HEK293 (cell line): ENCODE measurements around the gene CBFA2T2.
A peak's percentile ranks its signal among the peaks of the same experiment; 100 is the strongest.

Experiments
- CTCF ChIA-PET: fragments of 350-600 bp; formaldehyde crosslinking; extraction: SDS; loops from one replicate; lab custom pipeline; 2021; ENCODE audit warnings: antibody characterized with exemption; lab: Yijun Ruan, JAX
- POLR2A ChIA-PET: fragments of 300-600 bp; formaldehyde crosslinking; extraction: SDS; loops from one replicate; lab custom pipeline; 2020; ENCODE audit warnings: antibody characterized with exemption, inconsistent platforms; lab: Yijun Ruan, JAX
- H3K27ac ChIP-seq: fragments of 200-500 bp; sonication (Bioruptor generic); 2 replicates; pipeline ENCODE4 v1.5.1; 2014; ENCODE audit warnings: low read depth, low read length, control low read depth, inconsistent platforms; ENCODE audit errors: extremely low read depth
- H3K36me3 ChIP-seq, 2 experiments: fragments of 200-500 bp in 1 of 2; sonication (Bioruptor generic) in 1 of 2; 1 replicate in 1 of 2; 2 replicates in 1 of 2; pipeline ENCODE4 v1.5.1; 2014 to 2017; ENCODE audit warnings: inconsistent platforms in 2 of 2, low read length in 2 of 2; ENCODE audit not compliant: control insufficient read depth in 2 of 2, insufficient read depth in 1 of 2
- H3K4me1 ChIP-seq: fragments of 200-500 bp; sonication (Bioruptor generic); 2 replicates; pipeline ENCODE4 v1.5.1; 2014; ENCODE audit warnings: mild to moderate bottlenecking, low read length, inconsistent platforms; ENCODE audit not compliant: control insufficient read depth, insufficient read depth
- H3K4me3 ChIP-seq: 2 replicates; pipeline ENCODE4 v1.5.1; 2011; ENCODE audit warnings: low read depth, mild to moderate bottlenecking, control low read depth, low read length, moderate library complexity
- H3K9me3 ChIP-seq: fragments of 200-500 bp; sonication (Bioruptor generic); 2 replicates; pipeline ENCODE4 v1.5.1; 2014; ENCODE audit warnings: low read depth, low read length, inconsistent platforms; ENCODE audit not compliant: control insufficient read depth, insufficient read depth
- GLI4 ChIP-seq: fragments of 450-650 bp; formaldehyde crosslinking; IDR thresholded peaks from 2 replicates; pipeline ENCODE4 v1.5.1; 2016; ENCODE audit warnings: missing biosample characterization, missing genetic modification characterization
- HOXD13 ChIP-seq: sonication (generic); formaldehyde crosslinking; IDR thresholded peaks from 2 replicates; pipeline ENCODE4 v1.8.0; 2022; ENCODE audit warnings: missing genetic modification reagents, borderline replicate concordance
- KLF1 ChIP-seq: fragments of 450-650 bp; formaldehyde crosslinking; IDR thresholded peaks from 2 replicates; pipeline ENCODE4 v1.5.1; 2016; ENCODE audit warnings: missing biosample characterization, missing genetic modification characterization
- KLF9 ChIP-seq: fragments of 450-650 bp; formaldehyde crosslinking; IDR thresholded peaks from 2 replicates; pipeline ENCODE4 v1.5.1; 2016; ENCODE audit warnings: missing biosample characterization, missing genetic modification characterization, low read depth
- MYNN ChIP-seq: fragments of 450-650 bp; formaldehyde crosslinking; IDR thresholded peaks from 2 replicates; pipeline ENCODE4 v1.5.1; 2016; ENCODE audit warnings: missing biosample characterization, missing genetic modification characterization, borderline replicate concordance
- SCRT2 ChIP-seq: fragments of 450-650 bp; formaldehyde crosslinking; IDR thresholded peaks from 2 replicates; pipeline ENCODE4 v1.5.1; 2016; ENCODE audit warnings: missing biosample characterization, missing genetic modification characterization
- SP3 ChIP-seq: fragments of 450-650 bp; formaldehyde crosslinking; IDR thresholded peaks from 2 replicates; pipeline ENCODE4 v1.5.1; 2016; ENCODE audit warnings: missing biosample characterization, missing genetic modification characterization
- ZIC2 ChIP-seq: fragments of 450-650 bp; formaldehyde crosslinking; IDR thresholded peaks from 2 replicates; pipeline ENCODE4 v1.5.1; 2016; ENCODE audit warnings: missing biosample characterization, missing genetic modification characterization
- ZNF175 ChIP-seq: fragments of 450-650 bp; formaldehyde crosslinking; IDR thresholded peaks from 2 replicates; pipeline ENCODE4 v1.5.1; 2016; ENCODE audit warnings: missing biosample characterization, missing genetic modification characterization
- ZNF555 ChIP-seq: fragments of 450-650 bp; formaldehyde crosslinking; conservative IDR thresholded peaks from 2 replicates; pipeline ENCODE4 v1.5.1; 2017; ENCODE audit warnings: missing biosample characterization, mild to moderate bottlenecking, missing genetic modification characterization, inconsistent platforms
- ZNF585B ChIP-seq: fragments of 450-650 bp; formaldehyde crosslinking; IDR thresholded peaks from 2 replicates; pipeline ENCODE4 v1.5.1; 2016; ENCODE audit warnings: missing biosample characterization, missing genetic modification characterization
- ZNF621 ChIP-seq: fragments of 450-650 bp; formaldehyde crosslinking; IDR thresholded peaks from 2 replicates; pipeline ENCODE4 v1.5.1; 2017; ENCODE audit warnings: missing biosample characterization, missing genetic modification characterization
- ZNF624 ChIP-seq: fragments of 450-650 bp; formaldehyde crosslinking; IDR thresholded peaks from 2 replicates; pipeline ENCODE4 v1.5.1; 2017; ENCODE audit warnings: missing biosample characterization, missing genetic modification characterization
- ZNF626 ChIP-seq: fragments of 450-650 bp; sonication (Bioruptor Pico); formaldehyde crosslinking; IDR thresholded peaks from 2 replicates; pipeline ENCODE4 v1.5.1; 2018; ENCODE audit warnings: missing biosample characterization, missing genetic modification characterization, inconsistent platforms
- ZNF660 ChIP-seq: fragments of 450-650 bp; IDR thresholded peaks from 2 replicates; pipeline ENCODE4 v1.5.1; 2018; ENCODE audit warnings: missing biosample characterization, mild to moderate bottlenecking, missing genetic modification characterization
- ZNF792 ChIP-seq: fragments of 450-650 bp; formaldehyde crosslinking; IDR thresholded peaks from 2 replicates; pipeline ENCODE4 v1.5.1; 2016; ENCODE audit warnings: missing biosample characterization, missing genetic modification characterization
- TF ChIP-seq, protein P1 (sequence below): fragments of 450-650 bp; formaldehyde crosslinking; IDR thresholded peaks from 2 replicates; pipeline ENCODE4 v1.5.1; 2016; ENCODE audit warnings: missing biosample characterization, missing genetic modification characterization
- TF ChIP-seq, protein P2 (sequence below): fragments of 450-650 bp; formaldehyde crosslinking; IDR thresholded peaks from 2 replicates; pipeline ENCODE4 v1.5.1; 2016; ENCODE audit warnings: missing biosample characterization, missing genetic modification characterization
- TF ChIP-seq, protein P3 (sequence below): fragments of 450-650 bp; formaldehyde crosslinking; IDR thresholded peaks from 2 replicates; pipeline ENCODE4 v1.5.1; 2016; ENCODE audit warnings: missing biosample characterization, missing genetic modification characterization
- TF ChIP-seq, protein P4 (sequence below): fragments of 450-650 bp; formaldehyde crosslinking; IDR thresholded peaks from 2 replicates; pipeline ENCODE4 v1.5.1; 2016; ENCODE audit warnings: missing biosample characterization, missing genetic modification characterization
- TF ChIP-seq, protein P5 (sequence below): fragments of 450-650 bp; formaldehyde crosslinking; IDR thresholded peaks from 2 replicates; pipeline ENCODE4 v1.5.1; 2016; ENCODE audit warnings: missing biosample characterization, missing genetic modification characterization

CBFA2T2 gene

DNA sequence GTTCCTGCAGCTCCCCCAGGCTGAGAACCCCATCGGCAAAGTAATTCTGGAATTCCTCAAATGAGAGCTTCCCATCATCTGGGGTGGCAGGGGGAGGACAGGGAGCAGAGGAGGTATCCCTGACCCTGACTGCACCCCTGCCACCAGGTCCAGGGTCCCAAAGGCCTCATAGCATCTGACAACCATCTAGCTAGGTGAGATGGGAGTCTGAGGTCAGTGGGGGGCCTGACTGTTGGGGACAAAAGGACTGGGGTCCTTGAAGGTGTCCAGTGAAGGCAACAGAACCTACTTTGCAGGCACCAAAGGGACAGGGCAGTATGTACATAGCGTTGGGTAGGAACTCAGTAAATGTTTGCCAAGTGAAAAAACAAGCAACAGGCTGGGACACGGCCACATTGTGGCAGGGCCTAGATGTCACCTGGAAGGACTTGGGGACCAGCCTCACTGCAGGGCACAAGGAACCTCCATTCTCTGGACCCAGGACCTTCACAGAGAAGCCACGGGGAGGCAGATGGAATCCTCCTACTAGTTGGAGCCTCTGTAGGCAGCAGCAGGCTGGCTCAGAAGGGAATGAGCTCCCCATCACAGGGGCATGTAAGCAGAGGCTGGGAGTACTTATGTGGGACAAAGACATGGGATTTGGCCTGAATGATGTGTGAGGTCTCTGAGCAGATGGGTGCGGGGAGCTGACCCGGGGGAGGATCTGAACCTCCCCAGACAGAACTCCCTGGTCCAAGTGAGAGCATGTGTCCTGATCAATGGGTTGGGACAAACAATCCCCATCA, 181.0 kb downstream of the CBFA2T2 start:
- peaks cover 0 to 56% of the 10 kb centered on the region in 2 experiments; a peak in 1 of 3 replicates for H3K36me3 ChIP-seq
- H3K4me3 ChIP-seq, result no peak overlapping the region
- POLR2A ChIA-PET, result interaction anchor here (1.0 to 1.2 kb wide), 2 partner anchors 181 to 442 kb away, joined by 3 to 4 read pairs; partner anchors contain the start of gene CBFA2T2
- no peaks in the 10 kb centered on the region for H3K9me3 ChIP-seq
- no peak overlapping the region for H3K27ac ChIP-seq
- no peak for TF ChIP-seq MYNN (tag by site-specific recombination)
- TF ChIP-seq, protein P1, sequence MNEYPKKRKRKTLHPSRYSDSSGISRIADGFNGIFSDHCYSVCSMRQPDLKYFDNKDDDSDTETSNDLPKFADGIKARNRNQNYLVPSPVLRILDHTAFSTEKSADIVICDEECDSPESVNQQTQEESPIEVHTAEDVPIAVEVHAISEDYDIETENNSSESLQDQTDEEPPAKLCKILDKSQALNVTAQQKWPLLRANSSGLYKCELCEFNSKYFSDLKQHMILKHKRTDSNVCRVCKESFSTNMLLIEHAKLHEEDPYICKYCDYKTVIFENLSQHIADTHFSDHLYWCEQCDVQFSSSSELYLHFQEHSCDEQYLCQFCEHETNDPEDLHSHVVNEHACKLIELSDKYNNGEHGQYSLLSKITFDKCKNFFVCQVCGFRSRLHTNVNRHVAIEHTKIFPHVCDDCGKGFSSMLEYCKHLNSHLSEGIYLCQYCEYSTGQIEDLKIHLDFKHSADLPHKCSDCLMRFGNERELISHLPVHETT (tag by site-specific recombination), result no peak
- no peak for TF ChIP-seq ZNF660 (tag by site-specific recombination)
- TF ChIP-seq ZNF626 (tag by site-specific recombination), result no peak
- peak; percentile 62 for TF ChIP-seq SCRT2 (tag by site-specific recombination)
- TF ChIP-seq SP3 (tag by site-specific recombination), result no peak
- H3K4me1 ChIP-seq, result no peaks in the 10 kb centered on the region
- CTCF ChIA-PET, result interaction anchor here (0.6 to 1.2 kb wide), 3 partner anchors 18 to 61 kb away, joined by 3 read pairs; no protein-coding TSS in a partner anchor

DNA sequence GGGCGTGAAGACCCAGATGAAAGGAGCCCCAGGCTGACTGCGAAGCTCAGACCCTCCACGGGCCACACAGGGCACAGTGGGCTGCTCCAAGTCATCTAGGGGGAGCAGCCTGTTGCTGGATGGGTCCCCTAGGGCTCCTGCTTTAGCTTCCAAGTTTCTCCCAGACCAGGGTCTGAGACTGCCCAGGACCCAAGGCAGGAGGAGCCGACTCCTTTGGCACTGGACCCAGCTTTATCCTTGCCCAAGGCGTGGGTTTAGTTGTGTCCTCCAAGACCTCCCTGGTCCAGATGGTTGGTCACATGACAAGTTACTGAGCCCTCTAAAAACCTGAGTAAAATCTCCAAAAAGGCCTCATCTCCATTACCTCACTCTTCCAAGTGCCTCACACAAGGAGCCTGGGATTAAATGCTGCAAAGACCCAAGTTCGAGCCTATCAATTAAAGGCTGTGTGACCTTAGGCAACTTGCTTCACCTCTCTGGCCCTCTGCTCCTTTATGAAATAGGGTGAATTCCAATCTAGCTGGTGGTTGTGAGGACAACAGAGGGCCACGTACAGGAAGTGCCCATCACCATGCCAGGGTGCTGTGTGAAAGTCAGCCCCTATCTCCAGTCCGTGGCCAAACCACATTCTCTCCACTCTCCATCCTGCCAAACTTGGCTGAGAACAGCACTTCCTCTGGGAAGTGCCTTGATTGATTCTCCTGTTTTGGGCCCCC, 181.8 kb downstream of the CBFA2T2 start:
- Histone ChIP-seq H3K36me3 (peaks cover 0 to 64% of the 10 kb centered on the region in 2 experiments; a peak in 1 of 3 replicates), H3K9me3 (no peaks in the 10 kb centered on the region), H3K27ac (no peak overlapping the region), H3K4me1 (no peaks in the 10 kb centered on the region), H3K4me3 (no peak overlapping the region)
- ChIA-PET CTCF (interaction anchor here (0.6 kb wide), 1 partner anchor 61 kb away, joined by 3 read pairs; no protein-coding TSS in a partner anchor), POLR2A (interaction anchor here (1.0 to 1.9 kb wide), 2 partner anchors 8 to 441 kb away, joined by 4 to 8 read pairs; no protein-coding TSS in a partner anchor)
- TF ChIP-seq ZIC2 (tag by site-specific recombination) (no peak), ZNF555 (tag by site-specific recombination) (no peak), ZNF624 (tag by site-specific recombination) (no peak), HOXD13 (no peak), ZNF175 (tag by site-specific recombination) (no peak), GLI4 (no peak), KLF9 (no peak), ZNF792 (tag by site-specific recombination) (no peak), ZNF621 (no peak), ZNF585B (tag by site-specific recombination) (no peak), KLF1 (tag by site-specific recombination) (no peak)
- TF ChIP-seq, protein P2, sequence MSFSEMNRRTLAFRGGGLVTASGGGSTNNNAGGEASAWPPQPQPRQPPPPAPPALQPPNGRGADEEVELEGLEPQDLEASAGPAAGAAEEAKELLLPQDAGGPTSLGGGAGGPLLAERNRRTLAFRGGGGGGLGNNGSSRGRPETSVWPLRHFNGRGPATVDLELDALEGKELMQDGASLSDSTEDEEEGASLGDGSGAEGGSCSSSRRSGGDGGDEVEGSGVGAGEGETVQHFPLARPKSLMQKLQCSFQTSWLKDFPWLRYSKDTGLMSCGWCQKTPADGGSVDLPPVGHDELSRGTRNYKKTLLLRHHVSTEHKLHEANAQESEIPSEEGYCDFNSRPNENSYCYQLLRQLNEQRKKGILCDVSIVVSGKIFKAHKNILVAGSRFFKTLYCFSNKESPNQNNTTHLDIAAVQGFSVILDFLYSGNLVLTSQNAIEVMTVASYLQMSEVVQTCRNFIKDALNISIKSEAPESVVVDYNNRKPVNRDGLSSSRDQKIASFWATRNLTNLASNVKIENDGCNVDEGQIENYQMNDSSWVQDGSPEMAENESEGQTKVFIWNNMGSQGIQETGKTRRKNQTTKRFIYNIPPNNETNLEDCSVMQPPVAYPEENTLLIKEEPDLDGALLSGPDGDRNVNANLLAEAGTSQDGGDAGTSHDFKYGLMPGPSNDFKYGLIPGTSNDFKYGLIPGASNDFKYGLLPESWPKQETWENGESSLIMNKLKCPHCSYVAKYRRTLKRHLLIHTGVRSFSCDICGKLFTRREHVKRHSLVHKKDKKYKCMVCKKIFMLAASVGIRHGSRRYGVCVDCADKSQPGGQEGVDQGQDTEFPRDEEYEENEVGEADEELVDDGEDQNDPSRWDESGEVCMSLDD (tag by site-specific recombination), result no peak
- TF ChIP-seq, protein P3, sequence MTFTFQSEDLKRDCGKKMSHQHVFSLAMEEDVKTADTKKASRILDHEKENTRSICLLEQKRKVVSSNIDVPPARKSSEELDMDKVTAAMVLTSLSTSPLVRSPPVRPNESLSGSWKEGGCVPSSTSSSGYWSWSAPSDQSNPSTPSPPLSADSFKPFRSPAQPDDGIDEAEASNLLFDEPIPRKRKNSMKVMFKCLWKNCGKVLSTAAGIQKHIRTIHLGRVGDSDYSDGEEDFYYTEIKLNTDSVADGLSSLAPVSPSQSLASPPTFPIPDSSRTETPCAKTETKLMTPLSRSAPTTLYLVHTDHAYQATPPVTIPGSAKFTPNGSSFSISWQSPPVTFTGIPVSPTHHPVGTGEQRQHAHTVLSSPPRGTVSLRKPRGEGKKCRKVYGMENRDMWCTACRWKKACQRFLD (tag by site-specific recombination), result no peak
- TF ChIP-seq, protein P4, sequence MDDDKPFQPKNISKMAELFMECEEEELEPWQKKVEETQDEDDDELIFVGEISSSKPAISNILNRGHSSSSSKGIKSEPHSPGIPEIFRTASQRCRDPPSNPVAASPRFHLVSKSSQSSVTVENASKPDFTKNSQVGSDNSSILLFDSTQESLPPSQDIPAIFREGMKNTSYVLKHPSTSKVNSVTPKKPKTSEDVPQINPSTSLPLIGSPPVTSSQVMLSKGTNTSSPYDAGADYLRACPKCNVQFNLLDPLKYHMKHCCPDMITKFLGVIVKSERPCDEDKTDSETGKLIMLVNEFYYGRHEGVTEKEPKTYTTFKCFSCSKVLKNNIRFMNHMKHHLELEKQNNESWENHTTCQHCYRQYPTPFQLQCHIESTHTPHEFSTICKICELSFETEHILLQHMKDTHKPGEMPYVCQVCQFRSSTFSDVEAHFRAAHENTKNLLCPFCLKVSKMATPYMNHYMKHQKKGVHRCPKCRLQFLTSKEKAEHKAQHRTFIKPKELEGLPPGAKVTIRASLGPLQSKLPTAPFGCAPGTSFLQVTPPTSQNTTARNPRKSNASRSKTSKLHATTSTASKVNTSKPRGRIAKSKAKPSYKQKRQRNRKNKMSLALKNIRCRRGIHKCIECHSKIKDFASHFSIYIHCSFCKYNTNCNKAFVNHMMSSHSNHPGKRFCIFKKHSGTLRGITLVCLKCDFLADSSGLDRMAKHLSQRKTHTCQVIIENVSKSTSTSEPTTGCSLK (tag by site-specific recombination), result no peak
- TF ChIP-seq, protein P5, sequence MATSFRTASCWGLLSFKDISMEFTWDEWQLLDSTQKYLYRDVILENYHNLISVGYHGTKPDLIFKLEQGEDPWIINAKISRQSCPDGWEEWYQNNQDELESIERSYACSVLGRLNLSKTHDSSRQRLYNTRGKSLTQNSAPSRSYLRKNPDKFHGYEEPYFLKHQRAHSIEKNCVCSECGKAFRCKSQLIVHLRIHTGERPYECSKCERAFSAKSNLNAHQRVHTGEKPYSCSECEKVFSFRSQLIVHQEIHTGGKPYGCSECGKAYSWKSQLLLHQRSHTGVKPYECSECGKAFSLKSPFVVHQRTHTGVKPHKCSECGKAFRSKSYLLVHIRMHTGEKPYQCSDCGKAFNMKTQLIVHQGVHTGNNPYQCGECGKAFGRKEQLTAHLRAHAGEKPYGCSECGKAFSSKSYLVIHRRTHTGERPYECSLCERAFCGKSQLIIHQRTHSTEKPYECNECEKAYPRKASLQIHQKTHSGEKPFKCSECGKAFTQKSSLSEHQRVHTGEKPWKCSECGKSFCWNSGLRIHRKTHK (tag by site-specific recombination), result no peak
